LNCaP clone FGC (cell line): Measurements from ENCODE around the gene MPZL2.
"Not testable (repeated sequence)": the region's sequence is repeated elsewhere in the genome, so short reads cannot be mapped to it uniquely, and the experiment has no call there.

Experiments
- DNase-seq: peaks from one replicate; pipeline ENCODE4 v3.0.0-alpha.2; 2011; ENCODE audit warnings: low read depth
- H3K4me3 ChIP-seq: 2 replicates; pipeline ENCODE4 v1.5.1; 2011; ENCODE audit warnings: mild to moderate bottlenecking, low read depth, low read length, control low read depth
- TF ChIP-seq, protein P1 (sequence below): IDR thresholded peaks from 2 replicates; pipeline ENCODE4 v1.5.1; 2012; ENCODE audit warnings: mild to moderate bottlenecking; ENCODE audit not compliant: control insufficient read depth, insufficient read depth; ENCODE audit errors: extremely low read depth

MPZL2 gene

DNA sequence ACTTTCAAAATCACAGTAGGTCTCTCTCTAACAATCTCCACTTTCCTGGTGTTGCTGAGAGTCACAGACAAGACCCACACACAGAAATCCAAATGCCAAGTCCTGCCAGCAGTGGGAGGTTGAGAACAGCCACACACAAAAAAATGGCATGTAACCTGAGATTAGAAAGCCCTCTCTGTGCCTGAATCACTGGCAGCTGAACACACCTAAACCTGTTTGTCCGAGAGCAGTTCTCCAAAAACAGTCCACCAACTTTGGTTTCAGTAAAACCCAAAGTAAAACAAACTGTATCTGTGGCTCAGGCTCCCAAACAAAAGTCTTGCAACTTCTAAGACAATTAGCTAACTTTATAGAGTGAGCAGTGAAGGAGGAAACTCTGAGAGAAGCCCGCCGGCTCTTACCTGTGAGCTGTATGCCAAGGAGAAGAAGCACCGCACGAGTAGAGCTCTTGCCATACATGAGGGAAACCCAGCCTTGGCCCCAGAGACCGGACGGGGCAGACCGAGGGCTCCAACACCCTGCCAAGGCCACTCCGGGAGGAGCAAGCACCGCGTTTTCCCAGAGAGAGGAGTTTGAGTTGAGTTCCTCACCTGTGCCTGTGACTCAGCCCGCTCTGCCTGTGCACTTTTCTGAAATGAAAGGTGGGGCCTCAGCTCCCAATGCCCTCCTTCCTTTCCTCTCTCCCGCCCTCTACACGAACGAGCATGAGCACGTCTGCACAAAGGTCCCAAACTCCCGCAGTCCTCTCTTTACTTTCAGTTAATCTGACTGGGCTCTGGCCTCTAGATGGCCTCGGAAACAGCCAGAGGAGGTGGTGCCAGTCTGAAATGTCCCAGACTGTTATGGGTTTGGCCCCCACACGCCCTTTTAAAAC, at the start of gene MPZL2:
MPZL2 (minus strand) TSS at position 603 of the 874 bp plus-strand sequence; CDS start at position 459, 144 bp downstream.
- TF ChIP-seq, protein P1, sequence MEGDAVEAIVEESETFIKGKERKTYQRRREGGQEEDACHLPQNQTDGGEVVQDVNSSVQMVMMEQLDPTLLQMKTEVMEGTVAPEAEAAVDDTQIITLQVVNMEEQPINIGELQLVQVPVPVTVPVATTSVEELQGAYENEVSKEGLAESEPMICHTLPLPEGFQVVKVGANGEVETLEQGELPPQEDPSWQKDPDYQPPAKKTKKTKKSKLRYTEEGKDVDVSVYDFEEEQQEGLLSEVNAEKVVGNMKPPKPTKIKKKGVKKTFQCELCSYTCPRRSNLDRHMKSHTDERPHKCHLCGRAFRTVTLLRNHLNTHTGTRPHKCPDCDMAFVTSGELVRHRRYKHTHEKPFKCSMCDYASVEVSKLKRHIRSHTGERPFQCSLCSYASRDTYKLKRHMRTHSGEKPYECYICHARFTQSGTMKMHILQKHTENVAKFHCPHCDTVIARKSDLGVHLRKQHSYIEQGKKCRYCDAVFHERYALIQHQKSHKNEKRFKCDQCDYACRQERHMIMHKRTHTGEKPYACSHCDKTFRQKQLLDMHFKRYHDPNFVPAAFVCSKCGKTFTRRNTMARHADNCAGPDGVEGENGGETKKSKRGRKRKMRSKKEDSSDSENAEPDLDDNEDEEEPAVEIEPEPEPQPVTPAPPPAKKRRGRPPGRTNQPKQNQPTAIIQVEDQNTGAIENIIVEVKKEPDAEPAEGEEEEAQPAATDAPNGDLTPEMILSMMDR, result peak; percentile 33
- DNase-seq, result peak; percentile 64
- peak within 1 kb of the TSS; percentile 52 for H3K4me3 ChIP-seq

DNA sequence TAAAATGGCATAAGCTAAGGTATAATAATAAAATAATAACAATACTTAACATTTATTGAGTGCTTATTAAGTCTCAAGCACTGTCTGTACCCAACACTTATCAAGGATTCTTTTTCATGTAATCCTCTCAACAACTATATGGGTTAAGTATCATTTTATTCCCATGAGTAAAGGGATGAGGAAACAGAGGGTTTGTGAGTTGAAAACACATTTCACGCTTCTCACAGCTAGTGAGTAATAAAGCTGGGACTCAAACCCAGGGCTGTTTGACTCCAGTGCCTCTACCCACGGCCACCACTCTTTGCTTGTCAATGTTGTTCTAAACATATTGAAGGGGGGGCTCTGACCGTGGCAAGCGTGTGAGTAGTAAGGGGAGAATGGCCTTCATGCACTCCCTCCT, 49.1 kb upstream of the MPZL2 start:
- no peak overlapping the region for H3K4me3 ChIP-seq
- DNase-seq, result no peak
- TF ChIP-seq, protein P1, result no peak

- DNase-seq, result no peak
- no peak overlapping the region for H3K4me3 ChIP-seq
- TF ChIP-seq, protein P1, result no peak
These were observed 48.2 kb upstream of the MPZL2 start for GRCh38 chr11:118312328-118312727.

- no peak for DNase-seq
- TF ChIP-seq, protein P1, result no peak
These were observed 47.4 kb upstream of the MPZL2 start for GRCh38 chr11:118311518-118311917.

GRCh38 chr11:118310781-118311485, 46.8 kb upstream of the MPZL2 start:
- no peak for DNase-seq
- H3K4me3 ChIP-seq, result no peak overlapping the region
- TF ChIP-seq, protein P1, result no peak

More at GRCh38 chr11:118311518-118311917, 47.4 kb upstream of the MPZL2 start:
- no peak overlapping the region for H3K4me3 ChIP-seq

DNA sequence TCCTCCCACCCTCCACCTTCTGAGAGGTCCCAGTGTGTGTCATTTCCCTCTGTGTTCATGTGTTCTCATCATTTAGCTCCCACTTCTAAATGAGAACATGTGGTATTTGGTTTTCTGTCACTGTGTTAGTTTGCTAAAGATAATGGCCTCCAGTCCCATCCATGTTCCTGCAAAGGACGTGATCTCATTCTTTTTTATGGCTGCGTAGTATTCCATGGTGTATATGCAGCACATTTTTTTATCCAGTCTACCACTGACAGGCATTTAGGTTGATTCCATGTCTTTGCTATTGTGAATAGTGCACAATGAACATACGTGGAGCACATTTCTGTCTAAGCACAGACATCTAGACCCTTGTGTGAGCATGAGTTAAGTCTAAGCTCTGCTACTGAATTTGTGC, 46.2 kb upstream of the MPZL2 start:
- H3K4me3 ChIP-seq, result no peak overlapping the region
- no peak for DNase-seq
- TF ChIP-seq, protein P1, result no peak

- H3K4me3 ChIP-seq, DNase-seq: not testable (repeated sequence)
These were observed 45.0 kb upstream of the MPZL2 start for GRCh38 chr11:118308995-118309528.
